Heart left ventricle (tissue), 13 donors: ENCODE results near the gene SGTA.

Source experiments
- CTCF ChIP-seq, 12 donors: fragments of 200-600 bp; sonication (generic) in 4 of 12; IDR thresholded peaks; one replicate each; pipeline versions ENCODE4 v1.5.0 to v1.8.0; 2018 to 2022; ENCODE audit warnings: antibody characterized with exemption in 12 of 12, mild to moderate bottlenecking in 5 of 12
- POLR2A ChIP-seq, 2 donors: fragments of 450-650 bp; IDR thresholded peaks; one replicate each; pipeline ENCODE4 v1.6.1; 2017; ENCODE audit warnings: antibody characterized with exemption in 2 of 2, mild to moderate bottlenecking in 2 of 2, moderate library complexity in 2 of 2
- donor health status: ischemic (EF 13 %, LVEDD 7.1; RV severe dilation, severe dysfunction).
- donor health status: DM: no; HTN: yes; CAD: no.
- donor health status: DM: no; HTN: no; CAD: no.
- donor health status: ischemic (EF 25% LVEDD 6.9; RV normal size, moderate dysfunction).
- donor health status: ischemic (EF 25% LVEDD 5.7; RV mildly dilated, moderate dysfunction).
- donor health status: ischemic (EF 35%, LVEDD 5.7; RV mildly dilated, moderate dysfunction).
- donor health status: nonischemic (EF 11% LVEDD 7.7; RV severe dilation, severe dysfunction).
- donor health status: DM: yes; HTN: yes; CAD: no.
- donor health status: PGD.
- donor health status: ischemic (EF 29% LVEDD 5.4; RV normal size, mild dysfunction).
- donor health status: nonischemic (EF 23%, LVEDD 6.1; RV moderate dilation, normal function).

DNA sequence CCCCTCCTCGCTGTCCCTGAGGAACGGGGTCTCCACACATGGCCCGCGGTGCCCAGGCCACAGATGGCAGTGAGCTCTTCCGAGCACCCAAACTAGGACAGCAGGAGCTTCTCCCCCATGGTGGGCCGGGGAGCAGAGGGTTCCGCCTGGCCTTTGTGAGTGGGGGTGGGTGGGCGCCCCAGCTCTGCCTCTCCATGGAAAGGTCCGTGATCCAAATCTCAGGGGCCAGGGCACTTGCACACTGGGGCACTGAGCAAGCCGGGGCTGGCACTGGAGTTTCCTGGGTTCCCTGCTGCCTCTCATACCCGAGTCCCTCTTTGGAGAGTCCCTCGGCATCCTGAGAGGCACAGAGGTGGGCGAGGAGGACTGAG is 59.7 kb downstream of the SGTA start:
- TF ChIP-seq POLR2A (IDR thresholded peaks at IDR 0.05) (no peak), CTCF (IDR thresholded peaks at IDR 0.05) (no peak)
